HUES48 (cell line): ENCODE results near the gene UBD.

ENCODE experiments used
- H3K27ac ChIP-seq: one replicate; pipeline ENCODE4 v1.7.0; 2013; ENCODE audit warnings: low read depth, low read length, inconsistent platforms
- H3K27me3 ChIP-seq: 2 replicates; pipeline ENCODE4 v1.6.1; 2013; ENCODE audit warnings: mild to moderate bottlenecking, low read length; ENCODE audit not compliant: control insufficient read depth, insufficient read depth
- H3K36me3 ChIP-seq: 2 replicates; pipeline ENCODE4 v1.6.1; 2013; ENCODE audit warnings: low read length; ENCODE audit not compliant: control insufficient read depth, insufficient read depth
- H3K4me1 ChIP-seq: 2 replicates; pipeline ENCODE4 v1.6.1; 2013; ENCODE audit warnings: mild to moderate bottlenecking, low read length; ENCODE audit not compliant: control insufficient read depth, insufficient read depth
- H3K4me3 ChIP-seq: 2 replicates; pipeline ENCODE4 v1.5.1; 2013; ENCODE audit warnings: mild to moderate bottlenecking, low read depth, low read length
- H3K9ac ChIP-seq: 2 replicates; pipeline ENCODE4 v1.6.1; 2013; ENCODE audit warnings: mild to moderate bottlenecking, low read depth, low read length, moderate library complexity
- H3K9me3 ChIP-seq: 2 replicates; pipeline ENCODE4 v1.6.1; 2013; ENCODE audit warnings: low read length; ENCODE audit not compliant: control insufficient read depth, insufficient read depth

Gene UBD

DNA sequence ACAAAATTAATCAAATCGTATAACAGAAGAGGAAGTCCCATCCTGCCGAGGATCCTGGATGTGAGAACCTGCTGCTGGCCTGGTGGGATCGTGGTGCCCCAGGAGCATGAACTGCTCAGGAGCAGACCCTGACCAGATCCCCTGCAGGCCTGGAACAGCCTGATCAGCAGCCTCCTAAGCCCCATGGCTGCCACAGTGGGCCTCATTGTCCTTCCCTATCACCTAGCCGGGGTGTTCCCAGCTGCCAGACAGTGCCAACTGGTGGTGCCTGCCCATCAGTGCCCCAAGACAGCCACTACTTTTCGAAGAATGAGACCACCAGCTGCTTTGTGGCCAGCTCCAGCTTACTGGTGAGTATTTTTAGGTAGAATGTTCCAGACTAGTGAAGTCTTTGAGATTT is 52.2 kb downstream of the UBD start:
- H3K27me3 ChIP-seq = no peaks in the 10 kb centered on the region
- no peak overlapping the region for H3K27ac ChIP-seq
- H3K4me3 ChIP-seq = no peak overlapping the region
- H3K9me3 ChIP-seq = no peaks in the 10 kb centered on the region
- H3K4me1 ChIP-seq = 0 out of 2 replicates have a peak, but pooled peaks cover 4% of the 10 kb centered on the region
- no peaks in the 10 kb centered on the region for H3K36me3 ChIP-seq
- H3K9ac ChIP-seq = no peak overlapping the region

DNA sequence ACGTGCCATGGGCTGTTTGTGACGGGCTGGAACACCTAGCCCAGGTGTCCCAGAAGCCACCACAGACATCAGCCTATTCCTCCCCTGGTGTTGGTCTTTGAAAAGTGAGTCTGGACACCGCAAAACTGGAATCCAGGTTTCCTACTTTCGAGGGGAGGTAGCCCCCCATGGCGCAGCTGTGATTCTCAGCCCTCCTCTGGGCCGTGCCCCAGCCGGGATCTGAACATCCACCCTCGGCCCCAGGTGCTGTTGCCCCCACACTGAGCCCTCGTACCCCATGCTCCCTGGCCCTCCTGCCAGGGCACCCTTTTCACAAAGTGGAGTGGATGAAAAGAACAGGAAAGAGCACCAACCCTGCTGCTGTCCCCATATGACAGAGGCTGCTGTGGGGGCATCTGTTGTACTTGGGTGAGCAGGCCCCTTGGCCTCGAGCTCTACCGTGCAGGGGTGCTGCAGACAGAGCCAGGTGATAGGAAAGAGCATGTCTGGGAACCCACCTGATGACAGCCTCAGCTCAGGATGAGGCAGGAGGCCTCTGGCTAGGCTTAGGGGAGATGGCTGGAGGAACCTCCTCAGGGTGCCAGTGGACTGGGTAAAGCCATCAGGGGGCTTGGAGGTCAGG is 53.0 kb downstream of the UBD start:
- Histone ChIP-seq H3K9ac (no peak overlapping the region), H3K27ac (no peak overlapping the region), H3K9me3 (no peaks in the 10 kb centered on the region), H3K4me3 (no peak overlapping the region), H3K4me1 (0 out of 2 replicates have a peak, but pooled peaks cover 4% of the 10 kb centered on the region), H3K36me3 (no peaks in the 10 kb centered on the region), H3K27me3 (no peaks in the 10 kb centered on the region)

DNA sequence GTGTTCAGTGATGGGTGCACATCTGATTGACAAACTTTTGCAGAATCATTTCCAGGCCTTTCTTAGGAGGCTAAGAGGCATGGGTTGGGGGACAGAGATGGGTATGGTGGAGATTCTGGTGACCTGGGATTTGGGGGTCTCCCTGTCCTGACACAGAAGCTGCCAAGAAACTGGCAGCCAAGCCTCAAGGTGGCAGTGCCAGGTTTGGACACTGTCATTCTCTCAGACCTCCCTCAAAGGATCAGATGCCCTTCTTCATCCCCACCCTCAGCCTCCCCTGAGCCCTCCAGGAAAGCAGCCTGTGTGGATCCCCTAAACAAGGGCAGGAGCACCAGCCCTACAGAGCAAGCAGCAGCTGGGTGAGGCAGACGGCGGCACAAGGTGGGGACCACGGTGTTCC is 53.7 kb downstream of the UBD start:
- no peak overlapping the region for H3K4me3 ChIP-seq
- no peaks in the 10 kb centered on the region for H3K36me3 ChIP-seq
- H3K27ac ChIP-seq = no peak overlapping the region
- 0 out of 2 replicates have a peak, but pooled peaks cover 4% of the 10 kb centered on the region for H3K4me1 ChIP-seq
- H3K9me3 ChIP-seq = no peaks in the 10 kb centered on the region
- H3K27me3 ChIP-seq = no peaks in the 10 kb centered on the region
- H3K9ac ChIP-seq = no peak overlapping the region
